Smooth muscle cell of the brain vasculature (primary cell): Measurements from ENCODE around the gene HAP1.
"Not testable (repeated sequence)": the region's sequence is repeated elsewhere in the genome, so short reads cannot be mapped to it uniquely, and the experiment has no call there.

Experiments
- DNase-seq: peaks from one replicate; pipeline ENCODE4 v3.0.0-alpha.2; 2012; ENCODE audit warnings: low read depth, low spot score

Gene HAP1, protein sequence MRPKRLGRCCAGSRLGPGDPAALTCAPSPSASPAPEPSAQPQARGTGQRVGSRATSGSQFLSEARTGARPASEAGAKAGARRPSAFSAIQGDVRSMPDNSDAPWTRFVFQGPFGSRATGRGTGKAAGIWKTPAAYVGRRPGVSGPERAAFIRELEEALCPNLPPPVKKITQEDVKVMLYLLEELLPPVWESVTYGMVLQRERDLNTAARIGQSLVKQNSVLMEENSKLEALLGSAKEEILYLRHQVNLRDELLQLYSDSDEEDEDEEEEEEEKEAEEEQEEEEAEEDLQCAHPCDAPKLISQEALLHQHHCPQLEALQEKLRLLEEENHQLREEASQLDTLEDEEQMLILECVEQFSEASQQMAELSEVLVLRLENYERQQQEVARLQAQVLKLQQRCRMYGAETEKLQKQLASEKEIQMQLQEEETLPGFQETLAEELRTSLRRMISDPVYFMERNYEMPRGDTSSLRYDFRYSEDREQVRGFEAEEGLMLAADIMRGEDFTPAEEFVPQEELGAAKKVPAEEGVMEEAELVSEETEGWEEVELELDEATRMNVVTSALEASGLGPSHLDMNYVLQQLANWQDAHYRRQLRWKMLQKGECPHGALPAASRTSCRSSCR

DNA sequence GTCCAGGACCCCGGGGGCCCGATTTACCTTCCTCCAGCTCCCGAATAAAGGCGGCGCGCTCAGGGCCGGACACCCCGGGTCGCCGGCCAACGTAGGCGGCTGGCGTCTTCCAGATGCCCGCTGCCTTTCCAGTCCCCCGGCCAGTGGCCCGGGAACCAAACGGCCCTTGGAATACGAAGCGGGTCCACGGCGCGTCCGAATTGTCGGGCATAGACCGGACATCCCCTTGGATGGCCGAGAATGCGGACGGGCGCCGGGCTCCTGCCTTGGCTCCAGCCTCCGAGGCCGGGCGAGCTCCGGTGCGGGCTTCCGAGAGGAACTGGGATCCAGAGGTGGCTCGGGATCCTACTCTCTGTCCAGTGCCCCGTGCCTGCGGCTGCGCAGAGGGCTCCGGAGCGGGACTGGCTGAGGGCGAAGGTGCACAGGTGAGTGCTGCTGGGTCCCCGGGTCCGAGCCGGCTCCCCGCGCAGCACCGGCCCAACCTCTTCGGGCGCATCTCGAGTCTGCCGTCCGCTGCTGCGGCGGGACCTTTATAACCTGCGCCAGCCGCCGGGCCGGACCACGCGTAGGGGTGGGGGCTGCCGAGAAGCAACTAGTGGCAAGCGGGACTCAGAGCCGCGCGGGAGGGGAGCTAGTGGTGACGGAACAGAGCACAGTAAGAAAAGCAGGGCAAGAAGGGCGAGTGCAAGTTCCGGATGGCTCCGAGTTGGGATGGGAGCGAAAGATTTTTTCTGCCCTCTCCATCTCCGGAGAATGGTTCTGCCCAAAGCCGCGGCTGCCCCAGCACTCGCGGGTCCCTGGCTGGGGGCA is at the start of gene HAP1:
Gene HAP1, minus strand, starts transcription at position 505 of the 810 bp plus-strand sequence. Its CDS starts 9 bp downstream, at position 496.
- DNase-seq, result no peak

DNA sequence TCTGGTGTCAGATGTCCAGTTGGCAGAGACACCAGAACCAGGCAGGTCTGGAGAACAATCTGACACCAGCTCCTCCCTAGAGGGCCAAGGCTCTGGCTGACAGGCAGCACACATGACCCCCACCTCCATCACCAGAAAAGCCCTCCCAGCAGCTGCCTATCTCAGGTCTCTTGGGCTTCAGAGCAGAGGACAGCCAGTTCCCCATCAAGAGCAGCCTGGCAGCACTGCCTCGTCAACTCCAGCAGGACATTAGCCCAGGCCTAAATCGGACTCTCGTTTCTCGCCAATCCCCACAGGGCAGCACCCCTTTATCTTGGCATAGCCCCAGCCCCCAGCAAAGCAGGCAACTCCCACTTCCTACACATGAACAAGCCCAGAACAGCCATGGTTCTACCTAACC is 47.7 kb upstream of the HAP1 start:
- DNase-seq, result no peak

DNA sequence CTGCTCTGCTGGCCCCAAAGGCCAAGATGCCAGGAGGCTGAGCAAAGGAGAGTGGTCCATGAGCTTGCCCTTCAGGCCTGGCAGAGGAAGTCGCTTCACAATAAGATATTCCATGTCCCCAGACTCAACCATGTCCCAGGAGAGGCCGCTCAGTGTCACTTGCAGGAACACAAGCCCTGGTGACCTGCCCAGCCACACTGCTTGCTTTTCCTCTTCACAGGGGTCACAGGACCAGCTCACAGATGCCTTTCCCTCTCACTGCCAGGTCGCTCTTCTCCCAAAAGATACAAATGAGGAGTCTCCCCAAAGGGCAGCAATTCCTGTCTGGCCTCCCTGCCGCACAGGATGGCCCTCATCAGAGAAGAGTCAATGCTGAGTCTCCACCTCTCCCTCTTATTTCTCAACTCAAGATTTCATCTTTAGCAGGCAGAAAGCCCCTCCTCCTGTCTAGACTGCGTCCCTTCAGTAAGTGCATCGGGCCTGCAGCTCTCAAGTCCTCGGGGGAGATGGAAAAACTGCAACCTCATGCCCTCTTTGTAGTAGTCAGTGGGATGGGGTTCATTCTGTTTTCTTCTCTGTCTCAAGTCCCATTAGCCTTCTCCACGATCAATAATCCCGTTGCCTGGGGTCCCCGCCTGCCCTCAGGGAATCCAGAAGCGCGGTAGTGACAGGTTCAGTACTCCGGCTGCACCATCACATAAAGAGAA is 47.1 kb upstream of the HAP1 start:
- no peak for DNase-seq

DNA sequence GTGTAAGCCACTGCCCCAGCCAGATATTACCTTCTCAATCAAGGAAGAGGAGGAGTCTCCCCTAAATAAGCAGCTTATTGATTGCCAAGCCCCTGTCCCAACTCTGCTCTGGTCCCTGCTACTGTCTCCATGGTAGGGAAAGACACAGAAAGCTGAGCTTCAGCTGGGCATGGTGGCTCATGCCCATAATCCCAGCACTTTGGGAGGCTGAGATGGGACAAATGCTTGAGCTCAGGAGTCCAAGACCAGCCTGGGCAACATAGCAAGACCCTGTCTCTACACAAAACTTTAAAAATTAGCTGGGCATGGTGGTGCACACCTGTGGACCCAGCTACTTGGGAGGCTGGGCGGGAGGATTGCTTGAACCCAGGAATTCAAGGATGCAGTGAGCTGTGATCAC is 45.5 kb upstream of the HAP1 start:
- DNase-seq, result no peak

DNA sequence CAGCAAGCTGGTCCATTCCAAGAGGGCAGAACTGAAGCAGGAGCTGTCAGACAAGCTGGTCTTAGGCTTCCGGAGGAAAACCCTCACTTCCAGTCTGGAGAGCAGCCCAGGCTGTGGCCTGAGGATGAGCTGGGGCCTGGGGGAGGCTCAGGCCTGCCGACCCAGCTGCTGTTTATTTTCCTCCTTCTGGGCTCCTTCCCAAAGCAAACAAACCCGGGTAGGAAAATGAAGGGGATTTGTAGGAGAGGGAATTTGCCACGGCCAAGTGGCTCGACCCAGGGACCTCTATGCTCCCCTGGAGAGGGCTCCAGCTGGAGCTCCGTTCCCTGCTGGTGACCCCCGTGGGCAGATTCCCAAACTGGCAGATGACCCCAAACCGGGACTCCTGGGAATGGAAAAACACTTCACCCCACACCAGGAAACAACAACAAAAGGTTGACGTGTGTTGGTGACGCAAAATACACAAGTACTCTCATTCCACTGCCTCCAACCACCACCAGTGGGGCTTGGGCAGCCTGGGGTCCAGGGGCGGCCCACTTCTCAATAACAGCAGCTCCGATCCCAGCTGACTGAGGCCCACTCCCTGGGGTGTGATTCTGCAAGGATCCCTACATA is 43.2 kb upstream of the HAP1 start:
- DNase-seq, result peak; percentile 97

DNA sequence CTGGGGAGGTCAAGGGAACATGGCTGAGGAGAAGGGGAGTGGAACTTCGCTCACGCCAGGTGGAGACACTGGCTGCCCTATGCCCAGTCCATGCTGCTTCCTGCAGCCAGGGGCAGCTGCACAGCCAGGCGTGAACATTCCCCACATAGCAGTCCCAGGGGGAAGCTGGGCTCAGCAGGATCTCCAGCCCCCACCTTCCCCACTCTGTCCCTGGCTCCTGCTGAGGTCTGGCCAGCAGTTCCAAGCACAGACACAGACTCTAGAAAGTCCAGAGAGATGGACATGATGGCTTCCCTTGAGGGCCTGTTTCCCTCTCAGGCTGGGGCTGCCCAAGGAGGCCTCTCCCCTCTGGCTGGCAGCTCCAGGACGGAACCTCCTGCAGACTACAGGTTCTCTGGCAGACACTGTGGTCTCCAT is 42.7 kb upstream of the HAP1 start:
- DNase-seq, result no peak

DNA sequence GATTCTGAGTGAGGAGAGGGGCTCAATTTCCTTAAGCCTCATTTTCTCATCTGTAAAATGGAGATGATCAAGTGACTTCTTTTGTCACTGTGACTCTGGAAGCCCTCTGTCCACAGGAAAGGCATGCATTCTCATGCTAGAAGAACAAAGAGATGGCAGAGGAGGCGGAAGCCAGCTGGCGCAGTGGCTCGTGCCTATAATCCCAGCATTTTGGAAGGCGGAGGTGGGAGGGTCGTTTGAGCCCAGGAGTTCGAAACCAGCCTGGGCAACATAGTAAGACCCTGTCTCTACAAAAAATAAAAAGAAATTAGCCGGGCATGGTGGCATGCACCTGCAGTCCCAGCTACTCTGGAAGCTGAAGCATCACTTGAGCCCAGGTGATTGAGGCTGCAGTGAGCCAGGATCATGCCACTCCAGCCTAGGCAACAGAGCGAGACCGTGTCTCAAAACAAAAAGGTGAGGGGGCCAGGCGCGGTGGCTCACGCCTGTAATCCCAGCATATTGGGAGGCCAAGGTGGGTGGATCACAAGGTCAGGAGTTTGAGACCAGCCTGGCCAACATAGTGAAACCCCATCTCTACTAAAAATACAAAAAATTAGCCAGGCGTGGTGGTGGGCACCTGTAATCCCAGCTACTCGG is 41.9 kb upstream of the HAP1 start:
- not testable (repeated sequence) for DNase-seq

DNA sequence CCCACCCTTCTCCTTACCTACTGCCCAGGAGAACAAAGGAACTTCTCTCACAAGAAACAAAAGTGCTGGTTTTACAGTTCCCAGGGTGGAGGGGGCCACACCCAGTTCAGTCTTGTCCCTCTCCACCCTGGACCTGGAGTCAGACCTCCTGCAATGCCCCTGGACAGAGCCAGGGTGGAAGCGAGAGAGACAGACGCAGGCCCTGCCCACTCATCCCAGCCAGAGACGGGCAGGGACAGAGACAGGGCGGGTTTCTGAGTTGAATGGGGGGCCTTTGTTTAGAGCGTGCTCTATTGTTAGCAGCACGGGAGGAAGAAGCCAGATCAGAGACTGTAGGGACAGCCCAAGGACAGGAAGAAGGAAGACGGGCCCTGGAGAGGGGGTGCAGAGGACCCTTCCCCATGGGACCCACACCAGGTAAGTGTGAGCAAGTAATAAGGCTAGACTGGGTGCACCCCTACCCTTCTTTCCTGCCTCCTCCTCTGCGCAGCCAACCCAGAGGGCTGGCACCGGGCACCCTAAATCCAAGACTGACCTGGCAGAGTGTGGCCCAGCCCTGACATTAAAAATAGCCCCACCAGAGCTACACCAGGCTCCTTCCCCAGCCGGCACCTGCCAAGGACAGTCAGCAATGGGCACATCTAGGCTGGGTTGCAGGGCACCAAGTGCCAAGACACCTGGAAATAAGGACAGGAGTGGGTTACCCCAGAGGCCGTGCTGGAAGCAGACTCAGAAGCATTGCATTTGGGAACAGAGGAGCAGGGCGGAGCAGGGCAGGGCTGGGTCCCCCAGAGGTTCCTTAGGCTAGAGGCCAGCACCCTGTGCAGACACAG is 41.2 kb upstream of the HAP1 start:
- DNase-seq, result no peak

DNA sequence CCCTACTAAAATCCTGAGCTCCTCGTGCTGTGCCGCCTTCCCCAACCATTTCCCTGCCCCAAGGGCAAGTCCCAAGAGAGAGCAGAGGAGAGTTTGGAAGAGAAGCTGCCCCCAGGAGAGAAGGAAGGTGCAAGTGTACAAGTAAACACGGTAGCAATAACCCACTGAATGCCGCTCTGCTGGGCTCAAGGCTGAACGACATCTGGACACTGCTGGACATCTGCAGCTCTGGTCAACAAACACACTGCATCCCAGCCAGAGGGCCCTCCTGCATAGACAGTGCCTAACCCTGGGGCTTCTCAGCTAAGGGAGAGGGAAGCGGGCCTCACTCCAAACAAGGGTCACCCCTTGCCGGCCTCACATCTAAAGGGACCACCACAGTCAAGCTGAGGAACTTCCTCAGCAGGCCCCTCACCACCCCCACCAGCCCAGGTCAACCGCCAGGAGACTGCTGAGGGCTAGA is 39.3 kb upstream of the HAP1 start:
- peak; percentile 85 for DNase-seq

DNA sequence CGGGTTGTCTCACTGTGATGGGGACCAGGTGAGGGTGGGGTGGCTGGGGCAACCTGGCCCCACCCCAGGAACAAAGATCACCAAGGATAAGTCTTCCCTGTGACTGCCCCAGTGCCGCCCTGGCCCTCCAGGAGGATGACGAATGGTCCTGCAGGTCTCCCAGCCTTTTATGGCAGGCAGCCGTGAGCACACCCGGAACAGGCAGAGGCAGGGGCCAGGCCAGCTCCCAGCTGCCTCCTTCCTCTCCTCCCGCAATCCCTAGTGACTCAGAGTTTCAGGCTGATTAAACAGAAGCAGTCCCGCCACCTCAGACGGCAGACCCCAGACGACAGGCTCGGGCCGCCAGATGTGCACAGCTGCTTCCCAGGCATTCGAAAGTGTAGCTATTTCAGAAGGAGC is 38.7 kb upstream of the HAP1 start:
- no peak for DNase-seq

DNA sequence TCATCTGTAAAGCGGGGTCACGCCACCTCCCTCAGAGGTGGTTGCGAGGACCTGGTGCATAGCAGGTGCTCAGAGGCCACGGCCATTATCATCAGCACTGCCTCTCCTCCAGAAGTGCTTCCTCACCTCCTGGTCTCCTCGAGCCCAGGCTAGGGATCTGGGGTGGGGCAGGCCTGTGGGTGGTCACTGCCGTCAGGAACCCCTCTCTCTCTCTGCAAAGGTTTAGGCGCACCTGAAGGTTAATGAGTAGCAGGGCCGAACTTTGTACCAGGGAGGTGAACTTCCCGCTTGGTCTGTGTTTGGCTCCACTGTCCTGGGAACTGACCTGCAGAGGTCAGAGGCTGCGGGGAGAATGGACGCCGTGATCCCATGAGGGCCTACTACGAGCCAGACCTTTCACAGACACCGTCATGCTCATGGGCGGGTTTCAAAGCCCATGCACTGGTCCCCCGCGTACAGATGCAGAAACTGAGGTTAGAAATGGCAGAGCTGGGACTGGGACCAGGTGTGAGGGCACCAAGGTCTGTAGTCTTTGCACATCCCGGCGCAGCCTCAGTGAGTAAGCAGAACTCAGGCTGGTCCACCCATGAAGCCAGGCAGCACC is 38.2 kb upstream of the HAP1 start:
- DNase-seq, result no peak

DNA sequence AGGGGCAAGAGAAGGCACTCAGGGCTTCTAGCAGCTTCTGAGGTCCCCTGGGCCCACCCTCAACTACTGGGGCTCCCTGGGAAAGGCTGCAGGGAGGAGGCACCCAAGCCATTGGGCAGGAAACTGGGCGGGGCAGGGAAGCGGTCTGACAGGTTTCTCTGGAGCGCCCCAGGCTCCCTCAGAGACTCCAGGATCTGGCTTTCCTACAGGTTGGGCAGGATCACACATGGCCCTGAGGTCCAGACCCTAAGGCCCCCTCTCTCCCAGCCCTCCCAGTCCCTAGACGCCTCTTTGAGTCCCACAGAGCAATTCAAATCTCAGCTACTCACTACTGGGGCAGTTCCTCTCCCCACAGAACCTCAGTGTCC is 37.8 kb upstream of the HAP1 start:
- DNase-seq, result no peak

DNA sequence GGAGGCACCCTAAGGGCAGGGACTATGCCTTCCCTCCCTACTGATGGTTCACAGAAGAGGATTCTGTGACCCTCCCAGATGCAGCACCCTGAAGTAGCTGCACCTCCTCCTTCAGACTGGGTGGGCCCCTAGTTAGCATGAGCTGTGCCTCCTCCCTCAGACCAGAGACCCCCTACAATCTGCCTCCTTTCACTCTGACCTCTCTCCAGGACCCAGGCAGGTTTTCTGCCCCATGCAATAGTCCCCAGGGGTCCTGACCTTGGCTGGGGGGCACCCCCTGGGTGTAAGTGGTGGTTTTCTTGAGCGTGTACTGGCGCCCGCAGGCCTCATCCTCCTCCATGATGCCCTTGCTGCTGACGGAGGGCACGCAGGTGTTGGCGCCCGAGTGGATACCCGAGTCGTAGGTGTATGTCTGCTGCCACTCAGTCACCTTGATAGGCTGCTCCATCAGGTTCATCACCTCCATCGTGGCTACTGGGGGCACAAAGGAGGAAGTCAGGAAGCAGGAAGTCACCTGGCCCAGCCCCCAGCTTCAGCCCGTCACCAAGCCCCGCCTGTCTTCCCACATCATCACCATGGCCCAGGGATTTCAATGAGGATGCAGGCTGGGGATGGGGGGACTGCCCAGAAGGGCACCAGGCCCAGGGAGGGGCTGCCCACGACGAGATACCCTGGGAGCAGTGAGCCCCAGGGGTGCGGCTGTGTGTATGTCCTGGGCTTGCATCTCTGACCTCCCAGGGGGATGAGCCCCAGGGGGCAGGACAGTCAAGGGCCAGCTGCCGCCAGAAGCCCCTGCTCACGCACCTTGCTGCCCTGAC is 37.2 kb upstream of the HAP1 start:
- DNase-seq, result no peak

DNA sequence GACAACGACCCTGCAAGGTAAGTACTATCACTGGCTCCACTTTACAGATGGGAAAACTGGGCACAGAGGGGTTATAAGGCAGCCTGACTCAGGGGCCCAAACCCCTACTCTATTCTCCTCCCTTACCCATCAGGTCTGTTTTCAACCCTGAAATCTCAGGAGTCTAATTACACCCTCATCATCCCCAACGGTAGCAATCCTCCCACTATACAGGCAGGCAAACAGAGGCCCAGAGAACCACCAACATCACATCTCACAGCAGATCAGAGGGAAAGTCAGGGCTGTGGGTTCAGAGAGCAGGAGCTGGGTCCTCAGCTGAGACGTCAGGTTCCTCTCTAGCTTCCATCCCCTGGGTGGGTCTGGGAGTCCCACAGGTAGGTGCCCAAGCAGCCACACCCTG is 35.5 kb upstream of the HAP1 start:
- DNase-seq, result no peak

DNA sequence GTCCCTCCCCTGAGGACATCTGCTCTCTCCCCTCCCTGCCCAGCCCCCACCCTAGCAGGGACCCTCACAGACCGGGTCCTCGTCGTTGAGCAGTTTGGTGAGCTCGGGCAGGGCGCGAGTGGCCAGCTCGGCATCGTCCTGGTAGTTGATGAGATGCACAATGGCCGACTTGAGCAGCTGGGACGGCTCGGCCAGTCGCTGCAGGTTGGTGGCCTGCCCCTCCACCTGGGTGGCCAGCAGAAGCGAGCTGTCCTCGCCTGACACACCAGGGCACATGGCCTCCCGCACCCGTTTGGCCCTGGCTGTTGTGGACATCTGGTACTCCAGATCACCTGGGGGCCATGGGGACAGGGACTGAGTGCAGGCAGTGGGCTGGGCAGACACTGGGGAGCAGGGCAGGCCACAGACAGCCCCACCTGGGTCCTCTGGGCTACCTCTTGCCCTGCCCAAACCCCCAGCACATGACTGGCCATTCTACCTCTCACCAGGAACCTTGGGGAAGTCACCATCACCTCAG is 35.0 kb upstream of the HAP1 start:
- DNase-seq, result no peak

DNA sequence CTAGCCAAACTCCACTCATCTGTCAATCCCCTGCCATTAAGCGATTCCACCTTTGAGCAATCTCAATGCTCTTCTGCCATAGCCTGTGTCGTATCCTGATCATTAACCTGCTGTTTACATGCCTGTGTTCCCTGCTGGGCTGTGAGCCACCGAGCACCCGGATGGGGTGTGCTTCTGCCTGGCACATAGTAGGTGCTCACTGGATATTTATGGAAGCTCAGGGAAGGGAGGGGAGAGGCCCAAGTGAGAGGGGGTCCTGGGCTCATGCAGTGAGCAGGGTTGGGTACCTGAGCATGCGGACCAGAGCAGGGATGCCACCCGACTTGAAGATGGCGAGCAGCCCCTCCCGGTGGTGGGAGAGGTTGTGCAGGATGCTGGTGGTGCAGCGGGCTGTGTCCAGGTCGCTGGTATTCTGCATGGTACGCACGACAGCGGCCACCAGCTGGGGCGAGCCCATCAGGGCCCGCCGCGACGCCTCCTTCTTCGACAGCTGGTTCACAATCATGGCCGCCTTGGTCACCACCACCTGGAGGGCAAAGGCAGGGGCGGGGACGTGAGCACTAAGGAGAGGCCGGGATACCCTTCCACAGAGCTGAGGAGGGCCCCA is 34.3 kb upstream of the HAP1 start:
- DNase-seq, result no peak

DNA sequence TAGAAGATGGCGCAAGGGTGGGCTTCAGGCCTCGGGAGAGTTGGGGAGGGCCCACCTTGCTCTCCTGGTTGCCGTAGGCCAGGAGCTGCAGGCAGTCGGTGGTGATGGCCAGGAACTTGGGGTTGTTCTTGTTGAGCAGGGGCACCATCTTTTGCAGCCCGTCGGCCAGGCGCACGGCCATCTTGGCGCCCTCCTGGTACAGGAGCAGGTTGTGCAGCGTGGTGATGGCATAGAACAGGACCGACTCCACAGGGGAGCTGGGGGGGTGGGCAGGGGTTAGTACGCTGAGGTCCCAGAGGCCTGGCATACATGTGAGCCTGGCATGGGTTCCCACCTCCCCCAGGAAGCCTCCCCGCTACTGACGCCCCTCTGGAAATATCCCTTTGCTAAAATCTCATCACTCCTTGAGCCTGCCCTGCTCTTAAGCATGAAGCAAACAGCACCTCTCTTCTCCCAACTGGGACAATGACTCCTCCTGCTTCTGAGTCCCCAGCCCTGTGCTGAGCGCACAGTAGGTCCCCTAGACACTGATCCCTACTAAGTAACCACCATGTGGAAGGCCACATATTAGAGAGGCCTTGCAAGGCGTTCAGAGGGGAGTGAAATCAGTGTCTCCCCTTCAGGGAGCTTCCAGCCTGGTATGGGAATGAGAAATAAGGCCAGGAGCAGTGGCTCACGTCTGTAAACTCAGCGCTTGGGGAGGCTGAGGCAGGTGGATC is 33.0 kb upstream of the HAP1 start:
- no peak for DNase-seq
